Astrocyte (in vitro differentiated cells and primary cell): Measurements from ENCODE around the gene GRB10.

Experiments used
- CTCF ChIP-seq: IDR thresholded peaks from 2 replicates; pipeline ENCODE4 v1.5.1; 2011; ENCODE audit warnings: low read depth, mild to moderate bottlenecking, inconsistent platforms, low read length, moderate library complexity; ENCODE audit not compliant: insufficient read depth
- EZH2 ChIP-seq: IDR thresholded peaks from 2 replicates; pipeline ENCODE4 v1.6.1; 2012; ENCODE audit warnings: mild to moderate bottlenecking, low read length, inconsistent platforms; ENCODE audit not compliant: insufficient read depth

DNA sequence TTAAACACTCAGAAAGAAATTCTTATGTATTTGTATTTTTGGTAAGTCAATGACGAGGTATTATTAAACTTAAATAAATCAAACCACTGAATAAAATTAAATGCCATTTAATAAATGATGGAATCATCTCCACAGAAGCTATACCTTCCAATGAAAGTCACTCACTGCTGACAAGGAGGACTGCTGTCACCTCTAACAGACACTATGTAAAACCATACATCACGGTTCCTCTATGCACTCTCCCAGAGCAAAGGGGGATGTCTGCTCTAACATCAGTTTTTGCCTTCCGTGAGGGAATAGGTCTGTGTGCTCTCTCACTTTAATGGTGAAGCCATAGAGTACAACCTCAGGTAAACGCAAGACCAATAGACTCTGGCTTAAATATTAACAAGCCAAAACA, 117.8 kb downstream of the GRB10 start:
- TF ChIP-seq CTCF (no peak), EZH2 (no peak)
